Stimulated activated CD8-positive, alpha-beta memory T cell treated with anti-CD3 and anti-CD28 coated beads, Interleukin-4, amount 100 ng/mL, for 24 hours (primary cell): ENCODE results near the gene IL12RB2.
"Not testable (repeated sequence)": the region's sequence is repeated elsewhere in the genome, so short reads cannot be mapped to it uniquely, and the experiment has no call there.

ENCODE experiments used
- DNase-seq: peaks from one replicate; pipeline ENCODE4 v3.0.0-alpha.2; 2020; ENCODE audit warnings: low read depth

IL12RB2 gene

DNA sequence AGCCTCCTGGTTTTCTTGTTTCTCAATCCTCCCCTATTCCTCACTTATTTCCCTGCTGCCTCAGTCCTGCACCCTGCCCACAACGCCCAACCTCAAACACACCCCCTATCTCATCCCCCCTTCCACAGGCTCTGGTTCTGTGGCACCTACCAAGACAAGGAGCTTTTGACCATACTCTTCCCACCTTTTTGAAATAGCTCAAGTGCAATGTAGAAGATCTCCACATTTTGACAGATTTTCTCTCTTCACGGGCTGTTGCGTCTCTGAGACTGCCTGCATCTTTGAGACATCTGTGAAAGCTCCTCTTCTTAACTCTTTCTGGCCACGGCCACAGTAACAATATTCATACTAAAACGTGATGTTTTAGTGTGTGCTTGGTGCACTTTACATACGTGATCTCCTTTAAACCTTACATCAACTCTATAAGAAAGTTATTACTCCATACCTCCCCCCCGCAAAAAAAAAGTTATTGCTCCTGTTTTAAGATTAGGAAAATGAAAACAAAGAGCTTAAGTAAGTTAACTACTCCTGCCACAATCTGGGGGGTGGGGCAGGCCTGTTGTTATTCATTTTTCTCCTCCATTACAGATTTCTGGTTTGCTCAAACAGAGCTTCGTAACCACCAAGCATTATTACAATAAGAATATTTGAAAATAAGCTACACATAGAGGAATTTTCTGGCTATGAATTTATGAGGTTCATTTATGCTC, 124.4 kb downstream of the IL12RB2 start:
- no peak for DNase-seq

DNA sequence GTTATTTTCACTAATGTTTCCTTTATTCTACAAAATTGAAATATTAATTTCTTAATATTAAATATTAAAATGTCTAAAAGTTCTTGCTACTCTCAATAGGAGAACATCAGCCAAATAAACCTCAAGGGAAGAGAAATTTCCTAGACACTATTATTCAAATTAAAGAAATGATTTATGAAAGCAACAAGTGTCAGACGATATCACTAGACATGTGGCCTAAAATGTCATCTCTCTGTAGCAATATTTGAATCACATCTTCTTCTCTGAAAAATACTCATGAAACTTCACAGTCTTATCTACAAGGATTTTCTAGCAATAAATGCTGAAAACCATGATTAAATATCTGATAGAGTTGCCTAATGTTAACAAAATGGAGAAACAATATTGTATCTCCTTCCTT, 125.1 kb downstream of the IL12RB2 start:
- no peak for DNase-seq

DNA sequence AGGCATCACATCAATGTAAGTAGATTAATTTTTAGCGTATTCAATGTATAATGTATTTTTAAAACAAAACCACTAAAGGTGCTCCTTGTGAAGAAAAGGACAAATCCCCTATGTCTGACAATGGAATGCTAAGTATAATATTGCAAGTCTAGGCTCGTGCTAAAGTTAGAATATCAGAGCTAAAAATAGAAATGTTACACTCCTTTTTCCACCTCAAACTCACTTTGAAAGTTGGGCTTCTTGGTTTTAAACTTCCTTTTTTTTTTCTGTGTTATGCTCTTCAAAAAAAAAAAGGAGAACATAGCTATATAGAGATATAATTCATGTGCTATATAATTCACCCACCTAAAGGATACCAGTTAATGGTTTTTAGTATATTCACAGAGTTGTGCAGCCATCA, 126.2 kb downstream of the IL12RB2 start:
- DNase-seq: no peak

DNA sequence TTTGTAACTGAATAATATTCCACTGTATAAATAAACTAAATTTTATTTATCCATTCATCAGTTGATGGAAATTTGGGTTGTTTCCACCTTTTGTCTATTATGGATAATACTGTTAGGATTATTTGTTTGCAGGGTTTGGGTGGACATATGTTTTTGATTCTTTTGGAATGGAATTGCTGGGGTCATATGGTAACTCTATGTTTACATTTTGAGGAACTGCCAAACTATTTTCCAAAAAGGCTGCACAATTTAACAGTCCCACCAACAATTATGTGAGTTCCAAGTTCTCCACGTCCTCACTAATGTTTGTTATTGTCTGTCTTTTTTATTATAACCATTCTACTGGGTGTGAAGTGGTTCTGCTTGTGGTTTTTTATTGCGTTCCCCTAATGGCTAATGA, 126.8 kb downstream of the IL12RB2 start:
- no peak for DNase-seq

DNA sequence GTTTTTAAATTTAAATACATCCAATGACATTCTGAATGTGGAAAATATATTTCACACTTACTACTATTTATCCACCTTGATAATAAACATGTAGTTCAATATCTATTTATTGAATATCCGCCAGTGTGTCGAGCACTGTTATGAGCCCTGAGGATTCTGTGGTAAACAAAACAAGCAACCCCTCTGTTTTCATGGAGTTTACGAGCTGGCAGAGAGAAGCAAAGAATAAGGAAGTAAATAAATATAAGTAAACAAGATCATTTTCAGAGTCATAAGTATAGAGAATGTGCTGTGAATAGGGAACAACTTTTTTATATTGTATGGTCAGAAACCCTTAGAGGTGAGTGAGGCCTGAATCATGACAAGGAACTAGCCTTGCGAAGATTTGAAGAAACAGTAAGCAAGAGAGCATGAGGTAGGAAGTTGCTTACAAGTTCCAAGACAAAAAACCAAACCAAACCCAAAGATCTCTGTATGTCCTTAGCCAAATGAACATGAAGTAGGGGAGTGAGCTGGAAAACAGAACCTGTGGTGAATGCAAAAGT, 128.9 kb downstream of the IL12RB2 start:
- DNase-seq: no peak

DNA sequence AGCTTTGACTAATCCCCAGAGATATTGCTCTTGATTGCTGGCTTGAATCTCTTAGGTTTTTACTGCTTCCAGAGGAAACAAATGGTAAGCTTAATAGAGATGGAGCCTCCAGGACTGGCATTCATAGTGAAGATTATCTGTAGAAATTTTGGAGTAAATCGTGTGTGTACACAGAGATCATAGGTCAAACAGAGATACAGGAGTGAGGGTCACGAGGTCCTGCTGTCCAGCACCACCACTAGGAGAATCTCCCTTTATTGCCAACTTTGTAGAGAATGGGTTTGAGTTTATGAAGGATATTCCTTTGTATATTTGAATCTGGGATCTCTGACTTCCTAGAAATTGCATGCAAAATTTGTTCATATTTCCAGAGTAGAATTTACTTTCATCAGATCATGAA, 130.3 kb downstream of the IL12RB2 start:
- no peak for DNase-seq

DNA sequence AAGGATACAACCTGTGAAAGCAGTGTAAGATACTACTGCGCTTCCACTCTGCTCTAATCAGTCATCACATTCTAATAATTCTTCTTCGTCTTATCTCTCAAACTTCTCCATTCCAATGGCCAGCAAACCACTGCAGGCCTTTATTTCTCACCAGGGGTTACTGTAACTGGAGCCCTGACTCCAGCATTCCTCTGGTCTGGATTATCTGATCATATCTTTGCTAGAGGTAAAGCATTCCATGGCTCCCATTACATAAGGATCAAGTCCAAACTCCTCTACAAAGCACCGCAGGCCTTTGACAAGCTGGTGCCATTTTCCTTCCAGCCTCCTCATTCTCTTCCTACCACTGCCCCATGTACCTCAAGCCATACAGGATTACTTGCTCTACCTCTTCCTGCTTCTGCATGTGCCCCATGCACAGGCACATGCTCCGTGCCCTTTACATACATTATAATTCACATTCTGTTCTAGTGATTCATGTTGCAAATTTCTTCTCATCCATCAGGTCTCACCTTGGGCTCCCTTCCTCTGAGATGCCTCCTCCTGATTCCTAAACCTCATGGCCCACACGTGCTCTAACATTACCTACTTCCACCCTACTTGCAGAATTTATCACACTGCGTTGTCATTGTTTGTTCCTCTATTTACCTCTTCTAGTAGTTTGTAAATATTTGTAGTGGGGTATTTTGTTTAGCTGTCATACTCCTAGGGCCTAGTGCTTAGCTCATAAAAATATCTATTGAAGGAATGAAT, 131.8 kb downstream of the IL12RB2 start:
- no peak for DNase-seq

DNA sequence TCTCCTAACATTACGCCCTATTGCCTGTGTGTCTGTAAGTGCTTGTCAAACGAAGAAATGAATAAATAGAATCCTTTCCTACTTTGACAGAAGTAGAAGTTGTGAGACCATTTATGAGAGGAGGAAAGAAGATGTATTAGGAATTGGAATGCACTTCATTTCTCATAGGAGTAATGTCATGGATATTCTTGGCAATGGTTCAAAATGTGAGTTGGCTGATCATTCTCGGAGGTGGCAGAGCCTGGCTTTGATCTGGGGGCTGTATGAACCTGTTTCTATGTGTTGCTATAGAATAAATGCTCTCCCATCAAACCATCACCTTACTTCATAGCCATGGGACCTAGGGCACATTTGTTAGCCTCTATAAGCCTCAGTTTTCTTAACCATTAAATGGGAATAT, 132.7 kb downstream of the IL12RB2 start:
- no peak for DNase-seq

DNA sequence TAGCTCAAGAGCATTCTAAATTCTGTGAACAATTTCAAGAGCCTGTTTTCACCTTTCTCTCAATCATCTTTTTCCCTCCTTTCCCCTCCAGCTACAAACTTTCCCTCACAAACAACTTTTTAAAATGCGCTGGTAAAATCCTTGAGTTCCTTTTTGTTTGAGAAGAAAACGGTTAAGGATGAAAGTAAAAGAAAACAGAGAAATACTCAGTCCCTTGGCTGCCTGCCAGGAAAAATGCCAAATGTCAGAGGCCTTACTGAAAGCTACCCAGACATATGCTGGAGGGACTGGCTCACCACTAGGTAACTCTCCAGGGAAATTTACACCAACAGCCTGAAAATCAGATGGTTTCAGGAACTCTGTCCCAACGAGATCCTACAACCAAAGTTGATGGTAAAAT, 133.5 kb downstream of the IL12RB2 start:
- no peak for DNase-seq

DNA sequence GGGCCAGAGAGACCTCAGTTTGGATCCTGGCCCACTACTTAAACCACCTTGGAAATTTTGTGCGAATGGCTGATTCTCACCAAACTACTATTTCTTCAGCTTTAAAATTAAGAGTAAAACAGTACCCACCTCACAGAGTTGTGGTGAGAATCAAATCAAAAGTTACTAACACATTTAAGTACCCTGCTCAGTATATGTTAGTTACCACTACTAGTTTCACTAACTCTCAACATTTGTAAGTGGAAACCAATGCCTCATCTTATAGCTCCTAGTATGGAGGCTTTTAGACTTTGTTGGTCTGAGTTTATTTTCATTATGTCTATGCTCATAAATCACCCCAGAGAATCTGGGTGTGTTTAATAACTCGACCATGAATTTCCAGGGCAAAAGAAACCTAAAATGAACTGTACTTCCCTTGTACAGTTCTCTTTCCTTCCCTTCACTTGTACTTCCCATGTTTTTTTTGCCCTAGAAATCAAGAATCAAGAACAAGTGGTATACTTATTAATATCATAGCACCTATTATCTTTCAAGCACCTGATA, 134.1 kb downstream of the IL12RB2 start:
- DNase-seq: no peak

DNA sequence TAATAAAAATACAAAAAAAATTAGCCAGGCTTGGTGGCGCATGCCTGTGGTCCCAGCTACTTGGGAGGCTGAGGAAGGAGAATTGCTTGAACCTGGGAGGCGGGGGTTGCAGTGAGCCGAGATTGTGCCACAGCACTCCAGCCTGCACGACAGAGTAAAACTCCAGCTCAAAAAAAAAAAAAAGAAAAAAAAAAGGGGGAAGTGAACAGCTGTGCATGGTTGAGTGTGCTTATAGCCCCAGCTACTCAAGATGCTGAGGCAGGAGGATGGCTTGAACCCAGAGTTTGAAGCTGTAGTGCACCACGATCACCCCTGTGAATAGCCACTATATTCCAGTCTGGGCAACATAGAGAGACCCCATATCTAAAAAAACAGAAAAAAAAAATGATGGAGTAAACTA, 138.3 kb downstream of the IL12RB2 start:
- not testable (repeated sequence) for DNase-seq
